Measurements from ENCODE around the gene SH3GLB2.
"Not testable (repeated sequence)": the region's sequence is repeated elsewhere in the genome, so short reads cannot be mapped to it uniquely, and the experiment has no call there.

Gene SH3GLB2

DNA sequence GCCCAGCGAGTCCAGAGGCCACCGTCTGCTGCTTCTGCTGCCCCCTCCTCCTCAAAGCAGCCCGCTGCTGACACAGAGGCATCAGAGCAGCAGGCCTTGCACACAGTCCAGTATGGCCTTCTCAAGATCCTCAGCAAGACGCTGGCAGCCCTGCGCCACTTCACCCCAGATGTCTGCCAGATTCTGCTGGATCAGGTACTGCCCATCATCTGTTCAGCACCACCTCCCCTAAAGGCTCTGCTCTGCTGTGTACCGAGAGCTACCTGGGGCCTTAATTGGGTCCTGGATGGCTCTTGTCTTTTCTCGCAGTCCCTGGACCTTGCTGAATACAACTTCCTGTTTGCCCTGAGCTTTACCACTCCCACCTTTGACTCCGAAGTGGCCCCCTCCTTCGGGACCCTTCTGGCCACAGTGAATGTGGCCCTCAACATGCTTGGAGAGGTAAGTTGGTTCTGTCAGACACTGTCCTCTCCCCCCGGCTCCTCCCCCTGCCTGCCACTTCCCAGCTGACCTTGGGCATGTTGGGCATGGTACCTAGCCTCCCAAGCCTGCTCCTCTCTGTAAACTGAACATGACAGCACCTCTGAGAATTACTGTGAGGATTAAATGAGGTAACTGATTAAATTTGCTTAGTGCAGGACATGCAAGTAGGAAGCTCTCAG lies 22.7 kb downstream of the SH3GLB2 start:
- H3K4me3 ChIP-seq (ENCODE audit: low read depth, low read length): no peak overlapping the region
- TF ChIP-seq, protein P1, sequence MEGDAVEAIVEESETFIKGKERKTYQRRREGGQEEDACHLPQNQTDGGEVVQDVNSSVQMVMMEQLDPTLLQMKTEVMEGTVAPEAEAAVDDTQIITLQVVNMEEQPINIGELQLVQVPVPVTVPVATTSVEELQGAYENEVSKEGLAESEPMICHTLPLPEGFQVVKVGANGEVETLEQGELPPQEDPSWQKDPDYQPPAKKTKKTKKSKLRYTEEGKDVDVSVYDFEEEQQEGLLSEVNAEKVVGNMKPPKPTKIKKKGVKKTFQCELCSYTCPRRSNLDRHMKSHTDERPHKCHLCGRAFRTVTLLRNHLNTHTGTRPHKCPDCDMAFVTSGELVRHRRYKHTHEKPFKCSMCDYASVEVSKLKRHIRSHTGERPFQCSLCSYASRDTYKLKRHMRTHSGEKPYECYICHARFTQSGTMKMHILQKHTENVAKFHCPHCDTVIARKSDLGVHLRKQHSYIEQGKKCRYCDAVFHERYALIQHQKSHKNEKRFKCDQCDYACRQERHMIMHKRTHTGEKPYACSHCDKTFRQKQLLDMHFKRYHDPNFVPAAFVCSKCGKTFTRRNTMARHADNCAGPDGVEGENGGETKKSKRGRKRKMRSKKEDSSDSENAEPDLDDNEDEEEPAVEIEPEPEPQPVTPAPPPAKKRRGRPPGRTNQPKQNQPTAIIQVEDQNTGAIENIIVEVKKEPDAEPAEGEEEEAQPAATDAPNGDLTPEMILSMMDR (IDR thresholded peaks at IDR 0.05; ENCODE audit: low read depth, low read length, missing control alignments): no peak
- no peak for DNase-seq
- peaks cover 53% of the 10 kb centered on the region for H3K36me3 ChIP-seq (replicated peaks)
- in situ Hi-C loops (cut with HindIII; ENCODE audit: low pct_ligation_motif_present, low sequenced_read_pairs): no loop called here
- H3K27ac ChIP-seq: no peak overlapping the region
- H3K27me3 ChIP-seq (replicated peaks): no peaks in the 10 kb centered on the region

DNA sequence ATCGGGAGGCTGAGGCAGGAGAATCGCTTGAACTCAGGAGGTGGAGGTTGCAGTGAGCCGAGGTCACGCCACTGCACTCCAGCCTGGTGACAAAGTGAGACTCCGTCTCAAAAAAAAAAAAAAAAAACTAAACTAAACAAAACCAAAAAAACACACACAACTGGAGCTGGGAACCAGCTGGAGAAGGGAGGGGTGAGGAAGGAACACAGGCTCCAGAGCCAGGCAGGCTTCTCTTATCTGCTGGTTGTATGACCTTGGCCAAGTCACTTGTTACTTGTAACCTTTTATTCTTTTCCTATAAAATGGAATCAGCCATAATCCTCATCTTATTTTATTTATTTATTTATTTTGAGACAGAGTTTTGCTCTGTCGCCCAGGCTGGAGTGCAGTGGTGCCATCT lies 24.0 kb downstream of the SH3GLB2 start:
- in situ Hi-C loops (cut with HindIII; ENCODE audit: low pct_ligation_motif_present, low sequenced_read_pairs); H3K27me3 ChIP-seq (replicated peaks); H3K4me3 ChIP-seq (ENCODE audit: low read depth, low read length); DNase-seq; H3K27ac ChIP-seq: not testable (repeated sequence)
- H3K36me3 ChIP-seq (replicated peaks): peaks cover 59% of the 10 kb centered on the region

DNA sequence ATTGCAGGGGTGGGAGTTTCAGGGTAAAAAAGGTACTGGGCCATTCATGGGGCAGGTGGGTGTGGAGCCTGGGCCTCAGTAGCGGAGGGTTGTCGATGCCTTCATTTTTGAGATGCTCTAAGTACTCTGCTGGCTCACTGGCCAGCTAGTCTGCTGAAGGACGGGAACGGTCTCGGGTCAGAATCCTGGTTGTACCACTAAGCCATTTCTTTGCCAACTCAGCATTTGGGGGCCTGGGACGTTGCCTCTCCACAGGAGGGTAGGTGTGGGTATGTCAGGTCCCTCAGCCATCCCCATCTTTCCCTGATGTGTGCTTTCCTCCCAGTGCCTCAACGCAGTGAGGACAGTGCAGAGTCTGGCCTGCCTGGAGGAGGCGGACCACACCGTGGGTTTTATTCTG lies 25.1 kb downstream of the SH3GLB2 start:
- in situ Hi-C loops (cut with HindIII; ENCODE audit: low pct_ligation_motif_present, low sequenced_read_pairs): no loop called here
- Histone ChIP-seq H3K27me3 (replicated peaks) (no peaks in the 10 kb centered on the region), H3K4me3 (ENCODE audit: low read depth, low read length) (no peak overlapping the region), H3K27ac (no peak overlapping the region), H3K36me3 (replicated peaks) (peaks cover 61% of the 10 kb centered on the region)
- TF ChIP-seq, protein P1 (IDR thresholded peaks at IDR 0.05; ENCODE audit: low read depth, low read length, missing control alignments): no peak
- DNase-seq: no peak

DNA sequence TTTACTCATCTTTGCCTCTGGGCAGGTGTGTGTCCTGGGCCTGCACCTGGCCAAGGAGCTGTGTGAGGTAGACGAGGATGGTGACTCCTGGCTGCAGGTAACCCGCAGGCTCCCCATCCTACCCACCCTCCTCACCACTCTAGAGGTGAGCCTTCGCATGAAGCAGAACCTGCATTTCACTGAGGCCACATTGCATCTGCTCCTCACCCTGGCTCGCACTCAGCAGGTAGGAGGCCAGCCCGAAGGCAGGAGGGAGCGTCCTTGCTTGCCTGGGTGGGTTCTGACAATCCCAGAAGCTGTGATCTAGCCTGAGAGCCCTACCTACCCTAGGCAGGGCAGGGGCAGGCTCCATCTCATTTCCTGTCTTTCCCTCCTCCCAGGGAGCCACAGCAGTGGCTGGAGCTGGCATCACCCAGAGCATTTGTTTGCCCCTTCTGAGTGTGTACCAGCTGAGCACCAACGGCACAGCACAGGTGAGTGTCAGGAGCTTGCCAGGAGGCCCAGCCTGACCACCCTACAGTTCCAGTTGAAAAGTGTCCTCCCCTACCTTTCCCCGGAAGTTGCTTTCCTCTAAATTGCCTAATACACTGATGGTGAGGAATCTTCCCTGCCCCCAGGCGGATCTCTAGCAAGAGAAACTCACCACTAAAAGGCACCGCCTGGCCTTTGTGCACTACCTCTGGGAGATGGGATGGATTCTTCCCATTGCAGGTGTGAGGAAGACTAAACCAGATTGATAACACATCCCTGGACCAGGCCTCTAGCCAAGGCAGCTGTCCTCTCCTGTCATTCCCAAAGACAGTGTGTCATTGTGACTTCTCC lies 26.4 kb downstream of the SH3GLB2 start:
- DNase-seq: no peak

DNA sequence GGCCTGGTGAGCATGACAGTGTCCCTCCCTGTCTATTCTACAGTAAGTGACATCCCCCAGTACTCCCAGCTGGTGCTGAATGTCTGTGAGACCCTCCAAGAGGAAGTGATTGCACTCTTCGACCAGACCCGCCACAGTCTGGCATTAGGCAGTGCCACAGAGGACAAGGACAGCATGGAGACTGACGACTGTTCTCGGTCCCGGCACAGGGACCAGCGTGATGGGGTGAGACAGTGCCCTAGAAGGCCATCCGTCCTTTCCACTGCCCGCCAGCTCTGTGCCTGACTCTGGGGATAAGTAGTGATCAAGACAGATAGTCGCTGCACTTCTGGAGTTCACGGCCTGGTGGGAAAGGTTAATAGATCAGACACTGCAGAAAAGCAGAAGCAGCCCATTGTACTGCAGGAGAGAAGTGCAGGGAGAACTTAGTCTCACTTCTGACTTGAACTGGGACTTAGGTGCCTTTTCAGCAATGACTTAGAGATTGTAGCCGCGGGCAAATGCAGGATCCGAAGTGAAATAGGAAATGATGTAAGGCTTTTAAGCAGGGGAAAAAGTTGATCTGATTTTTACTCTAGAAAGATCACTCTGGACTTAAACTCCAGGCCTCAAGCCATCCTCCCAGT lies 28.4 kb downstream of the SH3GLB2 start:
- no peak overlapping the region for H3K27ac ChIP-seq
- H3K4me3 ChIP-seq (ENCODE audit: low read depth, low read length): no peak overlapping the region
- H3K36me3 ChIP-seq (replicated peaks): peaks cover 63% of the 10 kb centered on the region
- no peaks in the 10 kb centered on the region for H3K27me3 ChIP-seq (replicated peaks)
- TF ChIP-seq, protein P1 (IDR thresholded peaks at IDR 0.05; ENCODE audit: low read depth, low read length, missing control alignments): no peak
- in situ Hi-C loops (cut with HindIII; ENCODE audit: low pct_ligation_motif_present, low sequenced_read_pairs): no loop called here
- no peak for DNase-seq

More for the DNA sequence above, 26.4 kb downstream of the SH3GLB2 start:
- TF ChIP-seq, protein P1 (IDR thresholded peaks at IDR 0.05; ENCODE audit: low read depth, low read length, missing control alignments): no peak
- H3K36me3 ChIP-seq (replicated peaks): peaks cover 63% of the 10 kb centered on the region
- in situ Hi-C loops (cut with HindIII; ENCODE audit: low pct_ligation_motif_present, low sequenced_read_pairs): no loop called here
- no peaks in the 10 kb centered on the region for H3K27me3 ChIP-seq (replicated peaks)
- H3K27ac ChIP-seq: no peak overlapping the region
- no peak overlapping the region for H3K4me3 ChIP-seq (ENCODE audit: low read depth, low read length)

DNA sequence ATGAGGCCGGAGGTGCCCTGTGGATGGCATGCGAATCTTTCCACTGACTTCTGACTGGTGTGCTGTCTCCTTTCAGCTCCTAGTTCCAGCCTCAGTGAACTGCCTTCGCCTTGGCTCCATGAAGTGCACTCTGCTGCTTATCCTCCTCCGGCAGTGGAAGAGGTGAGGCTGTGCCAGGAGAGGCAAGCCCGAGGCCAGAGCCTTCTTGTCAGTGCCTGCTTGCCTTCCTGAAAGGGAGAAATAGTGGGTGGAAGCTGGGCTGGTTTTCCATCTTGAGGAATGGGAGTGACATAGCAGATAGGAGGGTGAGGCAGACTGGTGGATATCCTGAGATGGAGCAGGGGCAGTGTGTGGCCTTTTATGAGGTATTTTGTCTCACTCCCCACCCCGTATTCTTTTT lies 29.7 kb downstream of the SH3GLB2 start:
- H3K27me3 ChIP-seq (replicated peaks): no peaks in the 10 kb centered on the region
- peaks cover 72% of the 10 kb centered on the region for H3K36me3 ChIP-seq (replicated peaks)
- in situ Hi-C loops (cut with HindIII; ENCODE audit: low pct_ligation_motif_present, low sequenced_read_pairs): no loop called here
- no peak for DNase-seq
- no peak overlapping the region for H3K4me3 ChIP-seq (ENCODE audit: low read depth, low read length)
- TF ChIP-seq, protein P1 (IDR thresholded peaks at IDR 0.05; ENCODE audit: low read depth, low read length, missing control alignments): no peak
- H3K27ac ChIP-seq: no peak overlapping the region
